ENCODE results near the gene SAFB2.
A peak's percentile ranks its signal among the peaks of the same experiment; 100 is the strongest.
"Not testable (repeated sequence)": the region's sequence is repeated elsewhere in the genome, so short reads cannot be mapped to it uniquely, and the experiment has no call there.

The SAFB2 gene

DNA sequence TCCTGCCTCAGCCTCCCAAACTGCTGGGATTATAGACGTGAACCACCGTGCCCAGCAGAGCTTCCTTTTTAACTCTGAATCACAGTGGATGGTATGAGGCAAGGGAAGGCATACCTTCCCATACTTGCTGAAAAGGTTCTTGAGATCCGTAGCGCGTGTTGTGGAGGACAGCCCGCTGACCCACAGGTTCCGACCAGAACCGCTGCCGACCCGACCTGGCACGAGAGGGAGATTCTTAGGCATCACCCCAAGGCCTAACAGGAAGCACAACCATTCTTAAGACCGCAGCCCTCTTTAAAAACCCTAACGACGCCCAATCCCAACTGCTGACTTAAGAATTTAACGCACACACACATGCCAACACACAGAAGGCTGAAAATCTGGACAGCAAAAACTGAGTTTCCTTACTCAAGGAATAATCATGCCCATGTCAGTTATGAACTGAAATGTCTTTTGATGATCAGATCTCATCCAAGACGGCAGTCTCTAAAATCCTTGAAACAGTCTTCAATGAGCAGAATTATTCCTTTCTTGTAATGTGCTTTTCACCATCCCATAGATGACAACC, 12.6 kb downstream of the SAFB2 start:
- intact Hi-C loops (cut with DNase I) = no loop called here
- DNase-seq = peak in 1 of 10 donors; percentile 31

GRCh38 chr19:5608766-5609165, 13.8 kb downstream of the SAFB2 start:
- intact Hi-C loops (cut with DNase I); DNase-seq: not testable (repeated sequence)

- intact Hi-C loops (cut with DNase I) = no loop called here
- DNase-seq = no peak
Observed at GRCh38 chr19:5608291-5608690, 14.3 kb downstream of the SAFB2 start.

DNA sequence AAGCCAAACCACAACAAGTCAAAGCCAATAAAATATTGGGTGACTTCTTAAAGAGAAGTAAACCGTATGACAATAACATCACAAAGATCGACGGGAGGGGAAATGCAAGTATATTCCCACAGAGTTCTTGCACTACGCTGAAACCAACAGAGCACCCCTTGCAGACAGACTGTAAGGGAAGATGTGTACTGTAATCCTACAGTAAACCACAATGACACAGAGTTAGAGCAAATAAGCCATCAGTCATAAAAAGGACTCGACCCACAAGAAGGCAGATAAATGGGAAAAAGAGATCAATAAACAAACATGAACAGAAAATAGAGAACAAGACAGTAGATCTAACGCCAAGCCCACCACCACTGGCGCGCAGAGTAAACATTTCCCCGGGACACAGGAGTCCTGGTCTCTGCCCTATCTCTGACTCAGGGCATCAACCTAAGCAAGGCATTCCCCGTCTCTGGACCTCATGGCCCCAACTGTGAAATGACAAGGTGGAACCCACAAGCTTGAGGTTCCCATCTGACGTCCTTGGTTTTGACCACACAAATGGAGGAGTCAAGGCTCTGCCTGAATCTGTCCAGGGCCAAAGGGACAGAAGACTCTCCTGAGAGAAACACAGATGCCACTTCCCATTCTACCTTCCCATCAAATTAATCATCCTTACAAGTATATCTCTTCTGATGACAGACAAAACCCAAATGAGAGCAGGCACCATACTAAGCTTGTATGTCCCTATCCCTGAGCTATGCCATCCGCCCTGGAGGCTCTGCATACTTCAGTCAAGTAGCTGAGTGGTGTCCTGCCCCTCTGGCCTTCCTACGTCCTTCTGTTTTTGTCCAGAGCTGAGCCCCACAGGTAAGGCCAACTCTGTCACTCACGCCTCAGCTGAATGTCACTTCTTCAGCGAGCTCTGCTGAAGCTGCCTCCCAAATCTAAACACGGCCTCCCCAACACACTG, 15.0 kb downstream of the SAFB2 start:
- intact Hi-C loops (cut with DNase I) = no loop called here
- DNase-seq = peak in 1 of 10 donors; percentile 11

GRCh38 chr19:5605362-5605761, 17.2 kb downstream of the SAFB2 start:
- DNase-seq = peak in 1 of 10 donors; percentile 8
- intact Hi-C loops (cut with DNase I) = no loop called here

DNA sequence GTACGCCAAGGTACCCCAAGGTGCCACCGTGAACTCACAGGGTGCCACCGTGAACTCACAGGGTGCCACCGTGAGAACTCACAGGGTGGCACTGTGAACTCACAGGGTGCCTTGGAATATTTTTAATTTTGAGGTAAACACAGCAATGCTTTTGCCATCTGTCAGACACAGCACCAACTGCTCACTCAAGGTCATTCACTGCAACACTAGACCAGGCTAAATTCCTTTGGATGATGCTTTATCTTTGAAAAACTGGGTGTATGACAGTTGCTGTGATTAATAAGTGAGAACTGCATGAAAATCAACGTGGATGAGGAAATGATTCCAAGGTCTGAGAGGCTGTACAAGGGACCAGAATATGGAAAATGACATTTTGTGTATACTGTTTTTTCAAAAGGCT, 18.9 kb downstream of the SAFB2 start:
- intact Hi-C loops (cut with DNase I) = no loop called here
- no peak for DNase-seq

- intact Hi-C loops (cut with DNase I) = no loop called here
- DNase-seq = peak in 1 of 10 donors; percentile 39
Observed at GRCh38 chr19:5600797-5601196, 21.8 kb downstream of the SAFB2 start.

DNA sequence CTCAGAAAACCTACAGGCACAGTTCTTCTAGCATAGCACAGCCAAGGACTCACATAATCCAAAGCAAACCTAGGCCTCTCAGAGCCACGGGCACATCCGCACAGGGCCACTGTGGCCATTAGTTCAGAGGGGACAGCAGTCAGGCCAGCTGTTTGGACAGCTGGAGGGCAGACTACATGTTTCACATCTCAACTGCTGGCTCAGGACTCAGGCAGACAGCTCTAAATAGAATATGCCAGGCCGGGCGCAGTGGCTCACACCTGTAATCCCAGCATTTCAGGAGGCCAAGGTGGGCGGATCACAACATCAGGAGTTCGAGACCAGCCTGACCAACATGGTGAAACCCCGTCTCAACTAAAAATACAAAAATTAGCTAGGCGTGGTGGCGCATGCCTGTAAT, 26.8 kb downstream of the SAFB2 start:
- DNase-seq = peak in 1 of 10 donors; percentile 62
- intact Hi-C loops (cut with DNase I) = no loop called here

- intact Hi-C loops (cut with DNase I) = no loop called here
Observed at GRCh38 chr19:5595129-5595528, 27.4 kb downstream of the SAFB2 start.

DNA sequence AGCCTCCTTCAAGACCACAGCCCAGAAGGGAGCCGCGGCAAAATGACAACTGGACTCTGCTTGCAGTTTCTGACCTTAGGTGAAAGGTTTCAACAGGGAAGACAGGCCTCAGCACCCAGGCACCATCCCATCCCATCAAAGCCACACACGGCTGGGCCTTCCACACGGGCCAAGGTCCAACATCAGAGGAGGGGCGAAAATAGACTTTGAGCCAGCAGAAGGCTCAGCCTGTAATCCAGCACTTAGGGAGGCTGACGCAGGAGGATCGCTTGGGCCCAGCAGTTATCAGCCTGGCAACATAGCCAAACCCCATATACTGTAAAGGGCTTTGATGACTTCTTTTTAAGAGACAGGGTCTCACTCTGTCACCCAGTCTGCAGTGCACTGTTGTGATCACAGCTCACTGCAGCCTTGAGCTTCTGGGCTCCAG, 28.0 kb downstream of the SAFB2 start:
- intact Hi-C loops (cut with DNase I) = no loop called here
- peak in 1 of 10 donors; percentile 52 for DNase-seq

More at GRCh38 chr19:5595129-5595528, 27.4 kb downstream of the SAFB2 start:
- DNase-seq = peak in 1 of 10 donors; percentile 66

DNA sequence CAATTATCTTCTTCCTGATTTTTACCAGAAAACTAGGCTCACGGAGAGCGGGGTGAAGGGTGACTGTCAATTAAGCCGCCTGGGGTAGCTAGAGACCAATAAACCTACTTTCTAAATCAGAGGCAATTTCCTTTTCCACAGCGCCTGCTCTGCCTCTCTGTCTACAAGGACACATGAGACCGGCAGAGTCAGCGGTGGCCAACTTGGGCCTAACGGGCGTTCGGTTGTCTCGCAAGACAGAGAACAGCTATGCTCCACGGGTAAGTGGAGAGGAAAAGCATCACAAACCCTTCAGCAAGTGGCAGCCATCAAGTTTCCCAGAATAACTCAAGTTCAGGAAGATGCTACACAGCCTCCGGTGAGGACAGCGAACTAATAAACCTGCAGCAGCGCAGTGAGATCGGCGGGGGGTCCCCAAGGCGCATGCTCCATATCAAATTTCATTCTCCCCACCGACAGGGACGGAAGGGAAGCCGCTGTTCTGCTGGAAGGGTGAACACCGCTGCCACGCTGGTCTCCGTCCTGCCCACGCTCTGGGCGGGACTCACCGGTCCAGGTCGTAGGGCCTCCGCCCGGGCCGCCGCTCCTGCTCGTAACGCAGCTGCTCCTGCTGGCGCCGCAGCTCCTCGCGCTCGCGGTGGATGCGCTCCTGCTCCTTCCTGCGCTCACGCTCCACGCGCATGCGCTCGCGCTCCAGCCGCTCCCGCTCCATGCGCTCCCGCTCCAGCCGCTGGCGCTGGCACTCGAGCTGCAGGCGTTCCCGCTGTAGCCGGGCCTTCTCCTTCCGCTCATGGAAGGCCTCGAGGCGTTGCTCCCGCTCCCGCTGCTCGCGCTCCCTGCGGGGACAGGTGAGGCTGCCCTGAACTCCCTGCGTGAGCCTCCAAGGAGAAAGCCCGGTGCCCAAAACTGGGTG, 29.0 kb downstream of the SAFB2 start:
- intact Hi-C loops (cut with DNase I) = no loop called here
- DNase-seq = peak in 3 of 10 donors; percentile 68 to 82 (median 75)

DNA sequence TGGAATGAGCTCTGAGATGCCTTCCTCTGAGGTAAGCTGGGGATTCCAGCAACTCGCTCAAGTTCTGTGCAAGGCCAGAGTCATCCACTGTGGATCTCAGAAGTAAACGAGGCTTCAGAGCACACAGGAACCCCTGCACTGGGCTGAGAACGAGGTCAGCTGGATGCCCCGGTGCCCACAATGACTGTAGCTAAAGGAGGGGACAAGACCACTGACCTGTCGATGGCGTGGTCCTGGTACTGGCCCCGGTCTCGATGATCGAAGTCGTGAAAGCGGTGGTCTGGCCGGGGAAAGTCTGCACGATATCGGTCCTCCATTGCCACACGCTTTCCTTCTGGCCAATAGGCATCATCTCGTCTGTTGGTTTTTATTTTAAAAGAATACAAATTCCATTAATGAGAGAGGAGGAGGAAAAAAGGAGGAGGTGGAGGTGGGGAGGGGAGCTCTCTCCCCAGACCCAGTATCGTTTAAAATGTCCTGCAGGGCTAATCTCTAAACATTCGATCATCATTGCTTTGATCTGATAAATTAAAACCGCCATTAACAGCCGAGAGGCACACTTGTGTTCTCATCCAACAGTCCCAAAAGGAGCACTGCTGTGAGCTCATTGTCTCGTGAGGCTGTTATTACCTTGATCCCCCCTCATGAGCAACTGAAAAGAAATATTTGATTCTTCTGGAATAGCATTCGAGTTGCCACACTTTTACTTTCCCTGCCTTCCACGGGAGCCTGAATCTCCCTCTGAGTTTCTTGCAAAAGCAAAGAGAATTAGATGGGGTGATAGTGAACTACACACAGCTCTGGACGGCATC, 29.8 kb downstream of the SAFB2 start:
- intact Hi-C loops (cut with DNase I) = no loop called here
- DNase-seq = peak in 3 of 10 donors; percentile 16 to 70 (median 49)

GRCh38 chr19:5591476-5591875, 31.1 kb downstream of the SAFB2 start:
- DNase-seq = peak in 2 of 10 donors; percentile 30 to 59
- intact Hi-C loops (cut with DNase I) = no loop called here

- intact Hi-C loops (cut with DNase I) = no loop called here
- no peak for DNase-seq
Observed at GRCh38 chr19:5590865-5591154, 31.8 kb downstream of the SAFB2 start.

DNA sequence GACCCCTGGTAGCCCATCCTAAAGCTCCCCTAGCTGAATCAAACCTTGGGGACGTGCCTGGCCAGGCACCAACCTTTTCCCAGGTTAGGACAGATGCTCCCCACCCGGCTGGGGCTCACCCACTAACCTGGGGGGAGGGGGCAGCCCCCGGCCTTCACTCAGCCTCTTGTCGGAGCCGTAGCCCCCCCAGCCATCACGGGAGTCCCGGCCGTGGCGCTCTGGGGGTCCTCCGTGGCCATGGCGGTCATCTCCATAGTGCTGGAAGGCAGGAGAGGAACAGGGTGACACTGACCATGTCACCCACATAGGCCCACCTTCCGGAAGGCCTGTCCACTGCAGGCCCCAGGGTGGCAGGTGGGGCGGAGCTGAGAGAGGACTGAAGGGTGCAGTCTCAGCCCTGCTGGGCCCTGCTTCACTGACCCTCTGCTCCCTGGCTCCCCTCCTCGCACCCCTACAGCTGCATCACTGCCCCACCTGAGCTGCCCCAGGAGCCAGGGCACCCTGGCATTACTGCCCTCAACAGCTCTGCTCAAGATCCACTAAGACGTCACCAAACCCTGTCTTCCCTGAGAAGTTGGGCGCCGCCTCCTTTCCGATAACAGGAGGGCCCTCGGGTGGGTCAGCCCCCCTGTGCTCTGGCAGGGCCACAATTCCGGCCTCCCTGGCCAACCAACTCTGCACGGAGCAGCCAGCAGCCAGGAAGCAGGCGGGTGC, 32.3 kb downstream of the SAFB2 start:
- peak in 1 of 10 donors; percentile 84 for DNase-seq
- intact Hi-C loops (cut with DNase I) = no loop called here

DNA sequence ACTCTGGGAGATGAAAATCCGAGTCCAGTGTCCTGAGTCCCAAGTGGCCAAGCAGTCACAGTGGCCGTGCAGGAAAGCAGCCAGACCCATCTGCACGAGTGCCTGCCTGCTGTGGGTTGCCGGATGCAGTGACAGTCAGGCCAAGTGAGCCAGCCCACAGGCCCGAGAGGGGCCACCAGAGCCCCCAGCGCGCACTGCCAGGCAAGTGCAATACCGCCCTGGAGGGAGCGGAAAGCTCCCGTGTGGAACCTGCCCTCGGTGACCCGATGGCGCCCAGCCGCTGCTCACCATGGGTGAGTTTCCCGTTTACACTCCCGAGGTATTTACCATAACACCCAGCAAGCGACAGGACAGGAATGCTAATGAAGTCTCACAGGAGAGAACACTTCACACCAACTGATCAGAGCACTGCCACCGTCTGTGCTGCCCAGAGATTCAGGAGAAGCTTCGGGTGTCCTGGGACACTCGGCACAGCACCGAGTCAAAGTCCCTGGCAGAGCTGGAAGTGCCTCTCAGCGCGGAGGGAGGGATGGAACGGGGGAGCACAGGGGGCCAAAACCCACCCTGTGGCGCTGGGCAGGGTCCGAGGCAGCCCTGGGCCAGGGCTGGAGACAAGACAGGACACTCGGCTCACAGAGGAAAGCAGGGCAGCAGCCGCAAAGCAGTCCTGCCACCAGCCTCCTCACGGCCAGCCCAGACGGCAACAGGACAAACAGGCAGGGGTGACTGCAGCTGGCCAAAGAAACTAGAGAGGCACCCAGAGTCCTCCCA, 33.5 kb downstream of the SAFB2 start:
- intact Hi-C loops (cut with DNase I) = no loop called here
- DNase-seq = peak in 1 of 10 donors; percentile 72

DNA sequence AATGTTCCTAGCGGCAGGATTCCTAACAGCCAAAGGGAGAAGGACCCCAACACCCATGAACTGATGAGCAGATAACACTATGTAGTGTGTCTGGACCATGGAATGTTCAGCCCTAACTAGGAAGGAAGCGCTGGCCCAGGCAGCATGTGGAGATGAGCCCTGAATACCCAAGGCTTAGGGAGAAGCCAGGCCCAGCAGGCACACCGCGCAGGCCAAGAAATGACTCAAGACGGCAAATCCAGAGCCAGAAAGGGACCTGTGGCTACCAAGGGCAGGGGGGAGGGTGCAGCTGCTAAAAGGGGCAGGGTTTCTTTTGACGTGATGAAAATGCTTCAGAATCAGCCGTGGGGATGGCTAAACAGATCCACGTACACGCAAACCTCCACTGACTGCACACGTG, 34.1 kb downstream of the SAFB2 start:
- intact Hi-C loops (cut with DNase I) = no loop called here
- DNase-seq = peak in 1 of 10 donors; percentile 79

DNA sequence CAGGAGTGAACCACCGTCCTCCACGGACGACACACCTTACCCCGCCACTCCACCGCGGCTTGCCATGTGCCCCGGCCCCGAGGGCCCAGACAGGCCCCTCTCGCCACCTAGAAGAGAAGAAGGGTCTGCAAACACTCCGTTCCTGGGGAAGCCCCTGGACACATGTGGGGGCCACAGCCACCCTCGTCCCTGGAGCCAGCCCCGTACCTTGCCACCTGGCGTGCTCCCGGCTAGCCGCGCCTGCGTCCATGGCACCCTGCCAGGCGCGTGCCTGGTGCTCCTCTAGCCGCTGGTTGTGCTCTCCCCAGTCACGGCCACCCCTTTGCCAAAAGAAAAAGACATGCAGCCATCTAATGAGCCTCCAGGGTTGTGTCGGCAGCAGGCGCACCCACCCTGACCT, 34.9 kb downstream of the SAFB2 start:
- intact Hi-C loops (cut with DNase I) = no loop called here
- DNase-seq = peak in 1 of 10 donors; percentile 65

- intact Hi-C loops (cut with DNase I) = no loop called here
- DNase-seq = peak in 2 of 10 donors; percentile 24 to 62
Observed at GRCh38 chr19:5587071-5587455, 35.5 kb downstream of the SAFB2 start.

Measured in posterior cingulate gyrus (tissue), 11 donors.